ENCODE measurements around the gene AJM1. TPM values are rescaled to one million over a fixed set of nuclear protein-coding genes. Genes with fewer than 3 reads are reported as not detected.
"Not testable (repeated sequence)": the region's sequence is repeated elsewhere in the genome, so short reads cannot be mapped to it uniquely, and the experiment has no call there.

Gene AJM1
- total RNA-seq, 2 experiments from 2014 or later, result 3.8 to 4.2 TPM

GRCh38 chr9:136803009-136803550, 39.2 kb upstream of the AJM1 start:
- H3K27me3 Mint-ChIP-seq; H3K36me3 Mint-ChIP-seq; DNase-seq; H3K9me3 Mint-ChIP-seq; H3K4me3 Mint-ChIP-seq; CTCF ChIA-PET; POLR2A ChIA-PET; intact Hi-C loops (cut with micrococcal nuclease); H3K27ac Mint-ChIP-seq: not testable (repeated sequence)
- peaks cover 22% of the 10 kb centered on the region for H3K4me1 Mint-ChIP-seq (ENCODE audit: low read depth)

- H3K9me3 Mint-ChIP-seq, result no peaks in the 10 kb centered on the region
- H3K36me3 Mint-ChIP-seq, result no peaks in the 10 kb centered on the region
- DNase-seq, result no peak
- ChIA-PET POLR2A (no interaction called here), CTCF (interaction anchor here (1.2 to 9.8 kb wide), 2 partner anchors 11 to 39 kb away, joined by 3 to 56 read pairs; partner anchors contain the start of gene AJM1)
- H3K27me3 Mint-ChIP-seq, result peaks cover 9% of the 10 kb centered on the region
- intact Hi-C loops (cut with micrococcal nuclease), result no loop called here
- no peak overlapping the region for H3K4me3 Mint-ChIP-seq
- H3K4me1 Mint-ChIP-seq (ENCODE audit: low read depth), result peaks cover 23% of the 10 kb centered on the region
- H3K27ac Mint-ChIP-seq, result no peak overlapping the region
Measured at GRCh38 chr9:136803551-136804508, 38.4 kb upstream of the AJM1 start.

- H3K27ac Mint-ChIP-seq, result no peak overlapping the region
- no peak overlapping the region for H3K4me3 Mint-ChIP-seq
- no peak for DNase-seq
- H3K27me3 Mint-ChIP-seq, result peaks cover 9% of the 10 kb centered on the region
- POLR2A ChIA-PET, result no interaction called here
- H3K36me3 Mint-ChIP-seq, result peaks cover 2% of the 10 kb centered on the region
- no peaks in the 10 kb centered on the region for H3K9me3 Mint-ChIP-seq
- peaks cover 30% of the 10 kb centered on the region for H3K4me1 Mint-ChIP-seq (ENCODE audit: low read depth)
- CTCF ChIA-PET, result interaction anchor here (1.2 to 9.8 kb wide), 2 partner anchors 12 to 38 kb away, joined by 3 to 56 read pairs; partner anchors contain the start of gene AJM1
- intact Hi-C loops (cut with micrococcal nuclease), result loop anchor here (5.0 kb wide), 1 partner anchor 38 kb away; the partner anchor contains the start of gene AJM1
Measured at GRCh38 chr9:136804509-136805206, 37.6 kb upstream of the AJM1 start.

GRCh38 chr9:136805207-136805740, 37.0 kb upstream of the AJM1 start:
- H3K27me3 Mint-ChIP-seq, result peaks cover 7% of the 10 kb centered on the region
- intact Hi-C loops (cut with micrococcal nuclease), result loop anchor here (5.0 kb wide), 1 partner anchor 37 kb away; the partner anchor contains the start of gene AJM1
- H3K9me3 Mint-ChIP-seq, result no peaks in the 10 kb centered on the region
- H3K4me1 Mint-ChIP-seq (ENCODE audit: low read depth), result peaks cover 34% of the 10 kb centered on the region
- ChIA-PET POLR2A (no interaction called here), CTCF (interaction anchor here (1.2 to 9.8 kb wide), 4 partner anchors 12 to 258 kb away, joined by 3 to 56 read pairs (median 14); partner anchors contain the start of gene AJM1)
- peaks cover 8% of the 10 kb centered on the region for H3K36me3 Mint-ChIP-seq
- H3K4me3 Mint-ChIP-seq, result no peak overlapping the region
- no peak for DNase-seq
- no peak overlapping the region for H3K27ac Mint-ChIP-seq

GRCh38 chr9:136806067-136806466, 36.2 kb upstream of the AJM1 start:
- H3K9me3 Mint-ChIP-seq, result no peaks in the 10 kb centered on the region
- ChIA-PET CTCF (interaction anchor here (1.0 to 9.8 kb wide), 6 partner anchors 13 to 258 kb away, joined by 3 to 56 read pairs (median 4); partner anchors contain the start of genes AJM1 and TRAF2), POLR2A (interaction anchor here (1.0 to 1.6 kb wide), 2 partner anchors 12 to 14 kb away, joined by 3 to 4 read pairs; no protein-coding TSS in a partner anchor)
- peaks cover 11% of the 10 kb centered on the region for H3K36me3 Mint-ChIP-seq
- H3K4me1 Mint-ChIP-seq (ENCODE audit: low read depth), result peaks cover 30% of the 10 kb centered on the region
- no peak overlapping the region for H3K27ac Mint-ChIP-seq
- peak overlapping the region; percentile 77 for H3K4me3 Mint-ChIP-seq
- peaks cover 3% of the 10 kb centered on the region for H3K27me3 Mint-ChIP-seq
- DNase-seq, result no peak
- intact Hi-C loops (cut with micrococcal nuclease), result loop anchor here (5.0 kb wide), 1 partner anchor 36 kb away; the partner anchor contains the start of gene AJM1

- Mint-ChIP-seq H3K36me3 (peaks cover 12% of the 10 kb centered on the region), H3K27me3 (peaks cover 3% of the 10 kb centered on the region), H3K9me3 (no peaks in the 10 kb centered on the region), H3K4me1 (ENCODE audit: low read depth) (peaks cover 27% of the 10 kb centered on the region), H3K4me3 (peak overlapping the region; percentile 77), H3K27ac (peak overlapping the region; percentile 85)
- DNase-seq, result no peak
- intact Hi-C loops (cut with micrococcal nuclease), result loop anchor here (1.0 to 5.0 kb wide), 2 partner anchors 15 to 36 kb away; partner anchors contain the start of genes AJM1 and TMEM141
- ChIA-PET POLR2A (interaction anchor here (0.6 to 2.4 kb wide), 11 partner anchors 13 to 539 kb away, joined by 3 to 7 read pairs (median 3); partner anchors contain the start of genes AJM1, NPDC1 and SAPCD2), CTCF (interaction anchor here (1.0 to 9.8 kb wide), 8 partner anchors 14 to 257 kb away, joined by 3 to 56 read pairs (median 5); partner anchors contain the start of genes AJM1 and TRAF2)
Measured at GRCh38 chr9:136806631-136807201, 35.6 kb upstream of the AJM1 start.

GRCh38 chr9:136807281-136808074, 34.8 kb upstream of the AJM1 start, which contains the start of gene RABL6:
Gene RABL6, plus strand, starts transcription at chr9:136807948. Its CDS starts 249 bp downstream, at chr9:136808197.
- Mint-ChIP-seq H3K27ac (peak within 1 kb of the TSS; percentile 85), H3K4me3 (peak within 1 kb of the TSS; percentile 77), H3K27me3 (no peaks in the 10 kb centered on the region), H3K4me1 (ENCODE audit: low read depth) (peaks cover 27% of the 10 kb centered on the region), H3K9me3 (no peaks in the 10 kb centered on the region), H3K36me3 (peaks cover 12% of the 10 kb centered on the region)
- ChIA-PET CTCF (interaction anchor here (1.0 to 9.8 kb wide), 9 partner anchors 13 to 228 kb away, joined by 3 to 56 read pairs (median 5); partner anchors contain the start of genes AJM1, FUT7, TMEM141 and TRAF2), POLR2A (interaction anchor here (0.6 to 2.4 kb wide), 12 partner anchors 14 to 540 kb away, joined by 3 to 7 read pairs (median 3); partner anchors contain the start of genes AJM1, NPDC1 and SAPCD2)
- intact Hi-C loops (cut with micrococcal nuclease), result loop anchor here (1.0 to 5.0 kb wide), 2 partner anchors 16 to 35 kb away; partner anchors contain the start of genes AJM1 and TMEM141
- peak; percentile 86 for DNase-seq

GRCh38 chr9:136808075-136808805, 34.0 kb upstream of the AJM1 start:
- H3K4me3 Mint-ChIP-seq, result peak overlapping the region; percentile 74
- intact Hi-C loops (cut with micrococcal nuclease), result loop anchor here (5.0 kb wide), 1 partner anchor 34 kb away; the partner anchor contains the start of gene AJM1
- no peaks in the 10 kb centered on the region for H3K9me3 Mint-ChIP-seq
- H3K27ac Mint-ChIP-seq, result peak overlapping the region; percentile 33
- CTCF ChIA-PET, result interaction anchor here (0.8 to 9.8 kb wide), 13 partner anchors 9 to 260 kb away, joined by 3 to 56 read pairs (median 5); partner anchors contain the start of genes AJM1, FUT7, TMEM141 and TRAF2
- H3K36me3 Mint-ChIP-seq, result peaks cover 17% of the 10 kb centered on the region
- no peaks in the 10 kb centered on the region for H3K27me3 Mint-ChIP-seq
- POLR2A ChIA-PET, result interaction anchor here (0.6 to 2.4 kb wide), 5 partner anchors 79 to 276 kb away, joined by 3 to 7 read pairs (median 3); partner anchors contain the start of gene NPDC1
- peak; percentile 41 for DNase-seq
- H3K4me1 Mint-ChIP-seq (ENCODE audit: low read depth), result peaks cover 32% of the 10 kb centered on the region

- CTCF ChIA-PET, result interaction anchor here (0.8 to 9.8 kb wide), 8 partner anchors 9 to 259 kb away, joined by 3 to 56 read pairs (median 4); partner anchors contain the start of genes AJM1 and TMEM141
- DNase-seq, result no peak
- POLR2A ChIA-PET, result interaction anchor here (1.4 to 2.4 kb wide), 2 partner anchors 81 to 93 kb away, joined by 3 to 6 read pairs; no protein-coding TSS in a partner anchor
- Mint-ChIP-seq H3K4me1 (ENCODE audit: low read depth) (peaks cover 34% of the 10 kb centered on the region), H3K27ac (no peak overlapping the region), H3K9me3 (no peaks in the 10 kb centered on the region), H3K4me3 (peak overlapping the region; percentile 68), H3K27me3 (no peaks in the 10 kb centered on the region), H3K36me3 (peaks cover 21% of the 10 kb centered on the region)
- intact Hi-C loops (cut with micrococcal nuclease), result loop anchor here (5.0 kb wide), 1 partner anchor 34 kb away; the partner anchor contains the start of gene AJM1
Measured at GRCh38 chr9:136808806-136809158, 33.5 kb upstream of the AJM1 start.

Measured in activated CD4-positive, alpha-beta memory T cell treated with anti-CD3 and anti-CD28 coated beads for 36 hours (primary cell).